Fibroblast of skin of back (primary cell): ENCODE measurements around the gene SLC17A2.
A peak's percentile ranks its signal among the peaks of the same experiment; 100 is the strongest.

Source experiments
- DNase-seq: peaks from one replicate; pipeline ENCODE4 v3.0.0-alpha.2; 2013

Gene SLC17A2

DNA sequence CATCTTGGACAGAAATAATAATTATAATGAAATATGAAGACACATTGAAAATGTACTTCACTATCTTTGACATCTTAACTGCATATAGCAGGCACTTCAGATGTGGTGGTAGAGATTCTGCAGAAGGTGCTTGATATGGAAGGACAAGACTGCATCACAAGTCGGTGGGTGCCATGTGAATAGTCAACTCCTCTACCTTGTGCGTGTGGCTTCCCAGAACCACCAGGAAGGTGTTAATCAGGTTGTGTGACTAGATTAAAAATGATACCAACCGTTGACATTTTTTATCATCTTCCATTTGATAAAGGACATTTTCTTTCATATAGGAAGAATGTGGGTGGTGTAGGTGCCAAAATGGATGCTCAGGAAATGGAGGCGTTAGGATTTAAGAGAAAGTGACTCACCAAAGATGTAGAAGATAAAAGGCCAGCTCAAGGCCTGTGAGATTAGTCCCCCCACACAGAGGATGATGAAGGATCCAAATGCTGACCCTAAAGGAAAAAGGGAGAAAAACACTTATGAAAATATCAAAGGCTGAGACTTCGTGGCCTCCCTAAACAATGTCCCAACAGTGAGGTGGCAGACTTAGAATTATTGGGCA lies 12.3 kb downstream of the SLC17A2 start:
- DNase-seq: no peak

DNA sequence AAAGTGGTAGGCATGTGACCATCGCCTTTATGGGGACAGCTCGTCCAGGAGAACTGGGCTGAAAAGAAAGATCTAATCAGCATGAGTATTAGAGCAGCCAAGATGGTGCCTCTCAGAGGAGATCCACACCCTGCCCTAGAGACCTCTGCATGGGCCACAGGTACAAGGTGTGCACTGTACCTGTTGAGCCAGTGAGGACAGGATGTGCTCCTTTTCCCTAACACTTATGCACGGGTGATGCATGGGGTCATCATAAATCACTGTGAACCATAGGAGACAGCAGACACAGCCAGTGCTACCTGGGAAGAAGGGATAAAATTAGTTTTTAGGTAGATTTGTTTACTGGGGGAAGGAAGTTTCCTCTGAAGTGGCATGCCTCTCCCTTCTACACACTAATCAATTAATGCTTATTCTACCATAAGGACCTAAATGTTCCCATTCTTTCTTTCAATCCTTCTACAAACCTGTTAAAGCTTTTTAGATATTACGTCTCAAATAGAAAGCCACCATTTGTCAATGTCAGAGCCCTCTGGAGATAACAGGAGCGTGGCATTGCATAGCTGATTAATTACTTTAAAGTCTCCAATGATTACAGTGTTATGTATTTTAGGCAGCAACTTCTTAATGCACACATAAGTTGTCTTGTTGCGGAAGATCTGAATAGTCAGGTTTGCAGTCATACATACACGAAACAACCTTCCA lies 13.6 kb downstream of the SLC17A2 start:
- DNase-seq: no peak

DNA sequence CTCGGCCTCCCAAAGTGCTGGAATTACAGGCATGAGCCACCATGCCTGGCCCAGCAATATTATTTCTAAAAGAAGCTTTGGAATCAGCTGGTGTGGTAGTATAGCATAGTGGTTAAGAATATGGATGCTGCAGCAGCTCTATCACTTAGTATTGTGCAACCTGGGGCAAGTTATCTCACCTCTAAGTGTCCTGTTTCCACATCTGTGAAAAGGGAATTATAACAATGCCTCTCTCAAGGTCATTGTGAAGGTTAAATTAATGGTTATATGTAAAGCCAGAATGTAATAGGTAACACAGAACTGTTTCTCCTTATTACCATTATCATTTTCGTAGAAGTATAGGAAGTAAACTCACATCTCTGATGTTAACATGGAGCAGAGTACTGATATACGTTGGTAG lies 14.2 kb downstream of the SLC17A2 start:
- DNase-seq: no peak

DNA sequence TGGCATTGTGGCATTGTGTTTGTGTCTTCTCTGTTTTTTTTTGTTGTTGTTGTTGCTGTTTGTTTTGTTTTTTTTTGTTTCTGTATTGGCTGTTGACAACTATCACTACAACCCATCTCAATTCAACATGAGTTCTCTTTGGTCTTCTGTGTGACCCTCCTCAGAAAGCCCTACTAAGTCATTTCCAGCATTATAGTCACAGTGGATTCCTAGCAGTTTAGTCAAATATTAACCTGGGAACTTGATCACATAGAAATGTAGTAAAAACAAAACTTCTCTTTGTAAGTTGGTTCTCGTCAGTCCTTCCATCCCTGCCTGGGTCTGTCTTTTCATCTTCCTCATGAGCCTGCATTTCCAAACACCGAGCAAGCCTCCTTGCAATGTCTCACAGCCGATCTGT lies 16.8 kb downstream of the SLC17A2 start:
- DNase-seq: no peak

DNA sequence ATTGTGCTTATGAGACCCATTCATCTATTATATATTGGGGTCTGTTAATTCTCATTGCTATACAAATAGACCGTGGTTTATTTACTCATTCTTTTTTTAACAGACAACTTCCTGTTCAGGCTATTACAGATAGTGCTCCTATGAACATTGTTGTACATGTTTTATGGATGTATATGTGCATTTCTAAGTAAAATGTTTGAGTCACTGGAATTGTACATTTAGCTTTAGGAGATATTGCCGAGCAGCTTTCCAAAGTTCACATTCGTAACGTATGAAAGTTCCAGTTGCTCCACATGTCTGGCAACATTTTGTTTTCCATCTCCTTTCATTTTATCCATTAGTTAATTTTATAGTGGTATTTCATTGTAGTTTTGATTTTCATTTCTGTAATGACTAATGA lies 19.1 kb downstream of the SLC17A2 start:
- no peak for DNase-seq

DNA sequence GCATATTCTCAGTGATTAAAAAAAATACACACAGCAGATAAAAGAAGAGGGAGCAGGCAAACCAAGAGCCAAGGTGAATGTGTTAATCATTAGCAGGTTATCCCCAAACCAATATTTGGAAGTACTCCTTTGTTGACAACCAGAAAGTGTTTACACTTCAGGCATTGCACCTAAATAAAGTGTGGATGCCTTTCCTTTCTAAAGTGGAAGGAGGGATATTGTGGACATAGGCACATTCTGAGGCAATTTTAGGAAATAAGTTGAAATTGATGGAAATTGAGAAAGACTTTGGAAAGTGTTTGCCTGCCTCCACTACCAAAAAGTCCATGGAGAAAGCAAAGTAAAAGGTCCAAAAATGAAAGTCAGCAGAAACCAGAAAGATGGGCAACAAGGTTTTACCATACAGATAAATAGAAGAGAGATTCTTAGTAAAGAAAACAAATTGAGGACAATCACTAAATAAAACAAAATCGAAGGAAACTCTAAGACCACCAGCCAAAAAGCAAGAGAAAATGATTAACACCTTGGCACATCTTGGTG lies 22.9 kb downstream of the SLC17A2 start:
- no peak for DNase-seq

DNA sequence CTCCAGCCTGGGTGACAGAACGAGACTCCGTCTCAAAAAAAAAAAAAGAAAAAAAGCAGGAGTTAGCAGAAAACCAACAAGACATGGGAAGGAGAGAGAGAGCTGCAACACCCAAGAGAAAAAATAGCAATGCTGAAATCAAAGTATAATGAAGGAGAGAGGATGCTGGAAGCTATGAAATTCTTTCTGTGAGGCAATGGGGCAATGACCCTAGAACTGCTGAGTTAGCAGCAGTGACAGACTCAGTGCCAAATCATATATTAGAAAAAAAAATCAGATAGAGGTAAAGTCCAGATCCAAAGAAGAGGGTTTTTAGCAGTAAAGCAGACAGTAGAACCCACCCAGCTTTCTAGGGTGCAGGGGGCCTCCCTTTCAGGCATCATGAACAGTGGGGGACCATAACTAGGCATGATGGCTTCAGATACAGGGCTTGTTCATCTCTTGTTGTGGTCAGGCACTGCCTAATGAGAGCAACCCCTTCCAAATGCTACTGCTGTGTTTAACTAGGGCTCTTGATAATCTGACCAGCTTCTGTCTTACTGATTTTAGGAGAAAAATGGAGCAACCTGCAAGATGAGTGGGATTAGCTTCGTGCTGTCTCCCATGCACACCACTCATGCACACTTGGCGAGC lies 26.9 kb downstream of the SLC17A2 start:
- DNase-seq: no peak

DNA sequence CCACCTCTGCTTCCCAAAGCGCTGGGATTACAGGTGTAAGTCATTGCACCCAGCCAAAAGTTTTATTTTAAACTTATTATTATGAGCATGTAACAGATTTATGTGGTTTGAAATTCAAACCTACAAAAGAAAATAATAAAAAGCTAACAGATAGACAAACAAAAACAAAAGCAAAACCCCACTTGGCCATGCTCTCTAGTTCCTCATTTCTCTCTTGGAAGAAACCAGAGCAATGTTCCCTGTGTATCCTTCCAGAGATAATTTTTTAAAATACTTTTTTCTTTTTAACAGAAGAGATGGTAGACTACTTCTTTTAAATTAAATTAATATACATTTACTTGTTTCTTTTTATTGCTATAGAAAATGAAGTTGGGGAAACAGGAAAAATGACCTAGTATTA lies 28.4 kb downstream of the SLC17A2 start:
- DNase-seq: no peak

DNA sequence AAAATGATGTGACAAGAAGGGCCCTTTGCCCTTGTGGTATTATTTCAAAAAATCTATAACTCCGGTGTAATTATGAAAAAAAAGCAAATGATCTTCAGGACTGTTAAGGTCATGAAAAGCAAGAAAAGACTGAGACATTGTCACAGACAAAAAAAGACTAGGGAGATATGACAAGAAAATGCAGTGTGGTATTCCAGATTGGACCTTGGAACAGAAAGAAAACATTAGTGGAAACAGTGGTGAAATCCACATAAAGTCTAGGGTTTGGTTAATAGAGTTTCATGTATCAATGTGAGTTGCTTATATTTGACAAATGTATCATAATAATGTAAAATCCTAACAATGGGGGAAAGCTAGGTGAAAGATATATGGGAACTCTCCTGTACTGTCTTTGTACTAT lies 29.6 kb downstream of the SLC17A2 start:
- no peak for DNase-seq

DNA sequence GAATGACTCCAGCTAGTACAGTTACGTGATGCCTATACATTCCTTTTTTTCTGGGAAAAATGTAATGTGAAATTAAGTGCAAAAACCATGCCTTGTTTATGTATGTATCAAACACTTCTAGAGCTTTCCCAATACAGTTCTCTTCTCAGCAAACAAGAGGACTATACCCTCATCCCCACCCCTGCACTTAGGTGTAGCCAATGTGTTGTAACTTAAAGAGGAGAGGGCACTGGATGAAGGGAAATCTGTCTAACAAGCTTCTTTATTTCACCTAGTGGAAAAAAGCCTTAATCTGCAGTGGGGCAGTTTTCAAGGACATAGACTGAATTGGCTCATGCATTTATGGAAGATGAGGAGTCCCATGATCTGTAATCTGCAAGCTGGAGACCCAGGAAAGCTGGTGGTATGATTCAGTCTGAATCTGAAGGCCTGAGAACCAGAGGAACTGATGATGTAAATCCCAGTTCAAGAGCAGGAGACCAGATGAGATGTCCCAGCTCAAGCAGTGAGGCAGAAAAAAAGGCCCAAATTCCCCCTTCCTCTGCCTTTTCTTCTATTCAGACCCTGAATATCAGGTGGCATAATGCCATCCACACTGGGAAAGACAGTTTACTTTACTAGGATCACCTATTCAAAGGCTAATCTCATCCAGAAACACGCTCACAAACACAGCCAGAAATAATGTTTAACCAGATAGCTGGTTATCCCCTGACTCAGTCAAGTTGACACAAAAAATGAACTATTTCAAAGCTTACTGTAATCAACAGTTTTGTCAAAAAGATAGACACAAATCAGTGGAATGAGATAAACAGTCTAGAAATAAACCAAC lies 30.7 kb downstream of the SLC17A2 start:
- DNase-seq: no peak

DNA sequence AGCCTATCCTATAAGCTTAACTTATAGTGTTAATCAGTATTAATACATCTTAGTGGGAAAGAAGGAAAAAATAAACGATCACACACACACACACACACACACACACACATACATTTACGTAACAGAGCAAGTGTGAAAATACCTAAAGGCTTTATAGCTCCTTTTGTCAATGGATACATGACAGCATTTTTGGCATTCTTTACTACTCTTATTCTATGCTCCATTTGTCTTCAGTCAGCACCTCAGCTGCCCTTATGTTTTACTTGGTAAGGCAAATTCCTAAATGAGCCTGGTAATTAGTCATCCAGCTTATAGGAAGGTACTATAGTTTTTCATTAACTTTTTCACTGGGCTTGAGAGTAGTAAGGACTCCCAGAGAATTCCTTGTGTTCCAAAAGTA lies 31.4 kb downstream of the SLC17A2 start:
- no peak for DNase-seq

DNA sequence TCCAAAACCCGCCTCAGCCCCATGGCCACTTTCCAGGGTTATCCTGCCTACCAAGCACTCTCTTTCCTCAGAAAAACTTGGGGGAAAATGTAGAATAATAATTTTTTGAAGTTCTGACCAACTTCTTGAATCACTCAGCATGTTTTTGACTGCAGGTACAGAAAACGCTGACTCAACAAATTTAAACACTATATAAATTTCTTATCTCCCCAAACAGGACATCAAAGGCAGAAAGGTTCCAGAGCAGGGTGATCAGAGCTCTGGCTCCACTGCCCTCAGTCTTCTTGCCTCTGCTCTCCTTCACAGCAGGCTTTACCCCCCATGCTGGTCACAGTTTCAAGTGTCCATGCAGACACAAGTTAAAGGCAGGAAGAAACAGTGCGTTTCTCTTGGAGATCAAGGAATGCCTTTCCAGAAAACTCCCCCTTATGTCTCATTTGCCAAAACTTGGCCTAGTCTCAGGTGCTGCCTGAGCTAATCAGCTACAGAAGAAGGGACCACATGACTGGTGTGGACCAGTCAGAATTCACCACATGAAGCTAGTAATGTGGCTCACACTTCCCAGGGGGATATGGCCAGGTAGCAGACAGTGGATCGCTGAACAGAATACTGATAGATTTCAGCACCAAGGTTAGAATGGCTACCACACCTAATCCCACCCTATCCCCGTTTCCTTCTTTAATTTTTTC lies 32.1 kb downstream of the SLC17A2 start:
- DNase-seq: no peak

DNA sequence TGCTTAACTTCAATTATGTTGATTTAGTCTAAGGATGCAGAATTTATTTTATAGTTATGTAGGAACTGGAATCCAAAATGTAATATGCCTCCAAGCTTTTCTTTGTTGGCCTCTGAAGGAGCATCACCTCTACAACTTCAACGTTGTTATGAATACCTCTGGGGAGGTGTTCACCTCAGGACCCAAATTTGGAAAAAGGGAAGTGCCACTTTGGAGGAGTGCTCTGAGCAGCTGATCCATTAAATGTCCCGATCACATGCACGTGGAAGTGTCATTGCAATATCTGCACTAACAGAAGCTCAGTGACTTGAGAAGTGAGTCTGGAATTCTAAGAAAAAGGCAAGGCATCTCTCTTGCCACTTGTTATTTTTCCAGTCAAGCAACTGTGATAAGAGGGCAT lies 34.2 kb downstream of the SLC17A2 start:
- DNase-seq: no peak

DNA sequence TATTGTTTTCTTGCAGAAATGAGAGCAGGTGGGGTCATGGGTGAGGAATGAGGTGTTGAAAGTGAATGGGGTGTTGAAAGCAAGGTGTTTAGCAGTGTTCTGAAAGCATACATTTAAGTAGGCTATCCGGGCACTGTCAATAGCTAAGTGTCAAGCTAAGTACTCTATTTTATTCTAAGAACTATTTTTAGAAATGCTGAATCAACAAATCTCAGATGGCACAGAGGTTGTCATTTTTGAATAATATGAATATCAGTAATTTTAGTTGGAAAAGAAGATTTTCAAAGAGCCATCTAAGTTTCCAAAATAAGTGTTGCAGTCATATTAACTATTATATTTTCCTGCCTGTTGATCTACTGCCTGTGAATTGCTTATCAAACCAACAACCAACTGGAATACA lies 34.7 kb downstream of the SLC17A2 start:
- DNase-seq: no peak

DNA sequence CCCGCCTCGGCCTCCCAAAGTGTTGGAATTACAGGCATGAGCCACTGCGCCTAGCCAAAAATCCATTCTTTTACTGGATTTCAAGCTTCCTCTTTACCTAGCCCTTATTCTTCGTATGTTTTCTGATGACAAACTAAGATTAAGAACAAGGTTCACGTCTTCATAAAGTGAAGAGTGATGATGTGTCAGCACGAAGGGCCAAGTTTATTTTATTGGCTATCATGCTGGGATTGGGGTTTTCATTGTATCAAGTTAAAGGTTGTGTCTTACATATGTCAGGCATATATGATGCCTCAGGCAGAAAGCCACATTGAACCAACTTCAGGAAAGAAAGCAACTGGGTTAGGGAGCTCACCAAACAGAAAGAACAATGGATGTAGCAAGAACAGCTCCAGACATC lies 36.7 kb downstream of the SLC17A2 start:
- DNase-seq: no peak

DNA sequence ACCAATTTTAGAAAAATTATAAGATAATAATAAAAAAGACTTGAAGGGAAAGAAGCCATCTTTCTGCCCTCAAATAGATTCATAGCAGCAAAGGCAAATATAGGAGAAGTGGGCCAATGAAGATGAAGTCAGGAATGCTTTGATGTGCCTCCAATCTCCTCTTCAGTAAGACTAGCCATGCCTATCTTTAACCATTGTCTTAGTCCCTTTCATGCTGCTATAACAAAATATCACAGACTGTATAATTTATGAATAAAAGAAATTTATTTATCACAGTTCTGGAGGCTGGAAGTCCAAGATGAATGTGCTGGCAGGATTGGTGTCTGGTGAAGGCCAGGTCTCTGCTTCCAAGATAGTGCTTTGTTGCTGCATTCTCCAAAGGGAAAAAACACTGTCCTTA lies 37.6 kb downstream of the SLC17A2 start:
- no peak for DNase-seq

DNA sequence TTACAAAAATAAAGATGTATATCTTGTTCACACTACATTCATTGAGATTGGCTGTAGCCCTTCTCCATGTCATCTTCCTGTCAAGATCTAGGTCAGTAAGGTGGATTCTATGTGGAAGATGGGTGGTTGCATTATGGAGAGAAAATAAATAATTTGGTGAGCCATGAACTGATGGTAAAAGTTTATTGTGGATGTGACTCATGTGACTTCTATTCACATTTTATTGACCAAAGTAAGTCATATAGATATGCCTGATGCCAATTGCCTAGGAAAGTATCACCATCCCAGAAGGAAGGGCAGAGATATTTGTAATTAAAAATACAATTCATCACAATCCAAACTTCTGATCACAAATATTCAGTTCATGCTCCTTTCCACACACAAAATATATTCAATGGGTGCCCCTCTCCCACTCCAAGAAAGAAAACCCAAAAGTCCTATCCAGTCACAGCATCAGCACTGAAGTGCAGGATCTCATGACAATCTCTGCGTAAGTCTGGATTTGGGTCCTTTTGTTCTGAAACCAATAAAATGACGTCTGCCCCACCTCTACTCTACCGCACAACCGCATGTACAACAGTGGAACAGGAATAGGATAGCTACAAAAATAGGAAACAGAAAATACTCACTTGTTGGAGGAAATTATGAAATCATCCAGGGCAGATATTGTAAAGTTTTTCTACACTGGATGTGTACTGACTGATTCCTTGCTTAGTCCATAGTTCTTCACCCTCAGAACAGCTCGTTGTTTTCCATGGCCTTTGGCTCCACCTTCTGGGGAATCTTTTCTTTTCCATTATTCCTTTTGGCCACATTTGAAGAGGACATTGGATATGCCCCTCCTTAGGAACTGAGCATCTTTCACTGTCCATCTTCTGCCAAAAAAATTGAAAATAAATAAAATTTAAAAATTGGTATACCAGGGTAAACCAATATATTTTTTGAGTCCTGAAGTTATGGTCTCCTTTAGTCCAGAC lies 40.3 kb downstream of the SLC17A2 start:
- peak; percentile 24 for DNase-seq

DNA sequence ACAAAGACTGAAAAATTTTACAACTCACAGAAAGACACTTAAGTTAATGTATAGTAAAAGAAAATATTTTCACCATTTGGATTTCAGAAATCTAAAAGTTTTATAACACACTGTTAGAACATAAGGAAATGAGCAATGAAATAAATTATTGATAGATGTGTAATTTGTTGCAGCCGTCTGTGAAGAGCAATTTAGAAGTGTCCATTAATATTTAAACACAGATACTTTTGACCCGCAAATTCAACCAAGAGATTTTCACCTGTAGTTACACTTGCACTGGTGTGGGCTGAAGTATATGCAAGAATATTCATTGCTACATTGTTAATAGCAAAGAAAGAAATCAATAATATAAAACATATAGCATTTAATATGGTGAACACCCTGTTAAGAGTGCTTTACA lies 41.9 kb downstream of the SLC17A2 start:
- no peak for DNase-seq

DNA sequence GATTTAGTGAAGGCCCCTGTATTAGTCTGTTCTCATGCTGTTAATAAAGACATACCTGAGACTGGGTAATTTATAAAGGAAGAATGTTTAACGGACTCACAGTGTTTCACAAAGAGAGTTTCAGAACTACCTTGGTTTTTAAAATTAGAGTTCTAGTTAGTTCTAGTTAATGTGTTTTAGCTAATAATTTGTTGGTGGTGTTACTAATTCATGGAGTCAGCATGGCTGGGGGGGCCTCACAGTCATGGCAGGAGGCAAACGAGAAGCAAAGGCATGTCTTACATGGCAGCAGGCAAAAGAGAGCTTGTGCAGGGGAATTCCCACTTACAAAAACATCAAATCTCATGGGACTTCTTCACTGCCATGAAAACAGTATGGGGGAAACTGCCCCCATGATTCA lies 44.4 kb downstream of the SLC17A2 start:
- no peak for DNase-seq

DNA sequence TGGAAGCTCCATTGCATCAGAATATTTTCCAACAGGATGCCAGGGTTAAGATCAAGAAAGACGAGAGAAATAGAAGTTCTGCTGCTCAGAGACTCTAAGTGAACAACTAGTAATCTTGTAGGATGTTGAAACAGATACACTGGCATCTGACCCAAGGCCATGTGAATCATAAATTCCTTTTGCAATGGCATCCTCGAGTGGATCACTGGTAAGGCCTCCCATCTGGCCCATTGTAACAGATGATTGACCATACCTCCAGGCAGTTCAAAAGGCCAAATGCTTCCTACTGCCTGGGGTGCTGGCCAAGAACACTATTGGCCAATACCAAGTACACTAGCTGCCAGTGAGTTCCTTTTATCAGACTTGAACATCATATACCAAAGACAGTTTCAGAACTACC lies 46.5 kb downstream of the SLC17A2 start:
- no peak for DNase-seq

DNA sequence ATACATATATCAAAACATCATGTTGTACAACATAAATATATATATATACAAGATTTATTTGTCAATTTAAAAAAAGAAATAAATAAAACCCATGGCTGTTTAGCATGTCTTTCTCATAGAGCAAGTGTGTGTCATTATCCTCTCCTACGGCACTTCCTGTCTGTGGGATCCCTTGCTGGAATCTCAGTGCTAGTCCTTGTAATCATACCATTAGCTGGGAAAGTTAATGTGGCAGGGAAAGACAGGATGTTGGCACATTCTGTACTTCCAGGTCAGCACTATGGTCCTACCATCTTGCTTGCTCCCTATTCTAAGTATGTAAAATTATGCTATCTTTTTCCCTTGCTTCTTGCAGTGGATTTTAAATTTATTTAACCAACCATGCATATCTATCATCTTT lies 47.0 kb downstream of the SLC17A2 start:
- DNase-seq: peak; percentile 1
